ENCODE results near the gene CHRNG.

Gene CHRNG

DNA sequence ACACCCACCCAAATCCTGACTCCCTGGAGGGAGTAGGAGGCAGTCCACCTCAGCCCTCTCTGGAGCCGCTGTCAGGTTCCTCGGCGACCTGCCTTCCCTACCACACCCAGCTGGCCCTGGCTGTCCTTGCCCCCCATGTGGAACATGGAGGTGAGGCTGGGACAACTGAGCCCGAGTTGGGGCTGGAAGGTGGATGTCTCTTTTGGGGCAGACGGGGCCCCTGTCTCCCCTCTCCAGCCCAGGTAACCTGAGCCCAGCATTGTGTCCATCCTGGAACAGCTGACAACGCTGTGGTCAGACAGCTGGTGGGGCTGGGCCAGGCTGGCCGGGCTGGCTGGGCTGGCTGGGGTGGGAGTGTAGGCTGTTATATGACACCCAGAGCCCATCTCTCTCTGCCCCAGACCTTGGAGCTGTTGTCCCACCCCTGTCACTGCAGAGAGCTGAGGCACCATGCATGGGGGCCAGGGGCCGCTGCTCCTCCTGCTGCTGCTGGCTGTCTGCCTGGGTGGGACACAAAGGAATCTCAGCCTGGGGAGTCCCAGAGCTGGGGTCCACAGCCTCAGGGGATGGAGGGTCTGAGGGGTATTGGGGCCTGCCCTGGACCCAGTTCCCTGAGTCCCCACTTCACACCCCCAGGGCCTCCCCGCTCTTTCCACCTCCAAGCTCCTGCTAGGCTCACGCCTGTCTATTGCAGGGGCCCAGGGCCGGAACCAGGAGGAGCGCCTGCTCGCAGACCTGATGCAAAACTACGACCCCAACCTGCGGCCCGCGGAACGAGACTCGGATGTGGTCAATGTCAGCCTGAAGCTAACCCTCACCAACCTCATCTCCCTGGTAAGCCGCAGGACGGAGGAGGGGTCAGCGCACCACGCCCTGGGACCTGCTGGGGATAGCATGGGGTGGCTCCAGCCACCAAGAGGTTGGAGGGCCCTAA, at the start of gene CHRNG:
CHRNG (plus strand) TSS at position 395 of the 934 bp plus-strand sequence; CDS start at position 451, 56 bp downstream.
- no peak for DNase-seq (ENCODE audit: low read depth in 2 of 2)

GRCh38 chr2:232490221-232491138, 49.0 kb upstream of the CHRNG start:
- no peak for DNase-seq (ENCODE audit: low read depth in 2 of 2)

GRCh38 chr2:232491139-232491780, 48.2 kb upstream of the CHRNG start:
- no peak for DNase-seq (ENCODE audit: low read depth in 2 of 2)

- no peak for DNase-seq (ENCODE audit: low read depth in 2 of 2)
These were observed 47.1 kb upstream of the CHRNG start for GRCh38 chr2:232492236-232492848.

DNA sequence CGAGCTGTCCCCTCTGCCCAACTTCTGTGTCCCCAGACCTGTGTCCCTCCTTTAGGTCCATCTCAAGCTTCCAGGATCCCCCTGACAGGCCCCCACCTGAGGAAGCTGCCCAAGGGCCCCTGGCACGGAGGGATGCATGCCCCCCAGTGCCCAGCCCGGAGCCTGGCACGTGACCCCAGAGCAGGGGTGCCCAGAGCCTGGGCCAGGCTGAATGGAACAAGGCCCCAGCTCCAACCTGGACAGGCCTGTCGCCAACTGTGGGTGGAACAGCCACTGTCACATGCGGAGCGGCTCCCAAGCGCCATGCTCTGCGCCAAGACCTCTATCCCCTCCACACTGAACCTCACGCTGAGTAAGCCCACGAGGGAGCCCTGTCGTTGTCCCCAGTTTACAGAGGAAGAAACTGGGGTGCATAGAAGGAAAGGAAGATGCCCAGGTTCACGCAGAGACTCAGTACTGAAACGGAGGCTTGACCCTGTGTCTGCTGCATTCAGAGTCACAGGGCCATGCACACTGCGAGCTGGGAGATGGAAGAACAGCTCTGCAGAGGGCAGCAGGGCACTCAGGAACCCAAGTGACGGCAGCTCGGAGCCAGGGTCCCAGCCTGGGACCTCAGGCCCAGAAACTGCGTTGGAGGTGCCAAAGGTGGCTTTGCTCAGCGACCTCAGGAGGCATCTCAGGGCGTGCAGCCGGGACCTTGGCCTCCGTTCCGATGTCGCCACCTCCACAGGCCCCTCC, 46.4 kb upstream of the CHRNG start:
- DNase-seq (ENCODE audit: low read depth in 2 of 2), result no peak

DNA sequence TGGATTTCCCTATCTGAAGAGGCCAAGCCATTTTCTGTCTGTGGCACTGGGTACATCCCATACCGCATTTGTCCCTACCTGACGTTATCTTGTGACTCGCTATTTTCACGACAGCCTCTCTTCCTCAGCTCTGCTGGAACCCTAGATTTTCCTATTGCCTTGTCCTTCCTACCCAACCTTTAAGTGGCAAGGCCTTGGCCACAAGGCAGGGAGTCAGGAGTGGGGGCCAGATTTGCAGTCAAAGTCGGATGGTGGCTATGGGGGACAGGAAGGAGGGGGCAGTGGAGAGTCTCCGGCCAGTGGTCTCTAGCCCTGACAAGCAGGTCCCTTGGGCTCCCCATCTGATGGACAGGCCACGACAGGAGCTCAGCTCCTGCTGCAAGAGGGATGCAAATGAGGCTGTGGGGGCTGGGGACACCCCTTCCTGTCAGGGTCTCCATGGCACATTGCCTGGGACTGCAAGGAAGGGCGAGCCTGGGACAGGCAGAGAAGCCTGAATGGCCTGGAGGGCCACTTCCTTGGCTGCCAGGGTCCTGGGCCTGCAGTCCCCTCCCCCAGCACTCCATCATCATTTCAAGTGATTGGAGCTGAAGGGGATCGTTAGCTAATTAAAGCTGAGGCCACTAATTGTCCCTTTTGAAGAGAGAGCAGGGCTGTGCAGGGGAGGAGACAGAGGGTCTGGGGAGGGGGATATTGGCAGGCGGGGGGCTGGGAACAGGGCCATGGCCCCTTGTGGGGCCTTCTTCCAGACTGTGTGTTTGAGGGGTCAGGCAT, 45.6 kb upstream of the CHRNG start:
- DNase-seq (ENCODE audit: low read depth in 2 of 2), result no peak

- DNase-seq (ENCODE audit: low read depth in 2 of 2), result no peak
These were observed 45.0 kb upstream of the CHRNG start for GRCh38 chr2:232494542-232494941.

GRCh38 chr2:232495292-232495691, 44.2 kb upstream of the CHRNG start:
- no peak for DNase-seq (ENCODE audit: low read depth in 2 of 2)

- no peak for DNase-seq (ENCODE audit: low read depth in 2 of 2)
These were observed 42.8 kb upstream of the CHRNG start for GRCh38 chr2:232496501-232497270.

- no peak for DNase-seq (ENCODE audit: low read depth in 2 of 2)
These were observed 42.1 kb upstream of the CHRNG start for GRCh38 chr2:232497348-232497747.

DNA sequence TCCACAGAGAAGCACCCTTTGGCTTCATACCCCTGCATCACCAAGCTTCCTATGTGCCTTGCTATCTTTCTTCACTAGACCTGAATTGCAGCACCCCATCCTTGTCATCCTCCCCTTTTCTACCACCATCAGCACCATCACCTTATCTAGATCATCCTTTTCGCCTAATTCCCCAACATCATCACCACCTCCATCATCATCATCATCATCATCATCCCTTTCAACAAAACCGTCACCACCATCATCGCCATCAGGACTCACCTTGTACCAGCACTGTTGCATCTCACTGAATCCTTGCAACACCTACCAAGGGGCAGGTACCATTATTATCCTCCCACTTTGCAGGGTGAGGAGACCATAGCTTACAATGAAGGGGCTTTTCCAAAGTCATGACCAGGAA, 41.0 kb upstream of the CHRNG start:
- DNase-seq (ENCODE audit: low read depth in 2 of 2), result no peak

DNA sequence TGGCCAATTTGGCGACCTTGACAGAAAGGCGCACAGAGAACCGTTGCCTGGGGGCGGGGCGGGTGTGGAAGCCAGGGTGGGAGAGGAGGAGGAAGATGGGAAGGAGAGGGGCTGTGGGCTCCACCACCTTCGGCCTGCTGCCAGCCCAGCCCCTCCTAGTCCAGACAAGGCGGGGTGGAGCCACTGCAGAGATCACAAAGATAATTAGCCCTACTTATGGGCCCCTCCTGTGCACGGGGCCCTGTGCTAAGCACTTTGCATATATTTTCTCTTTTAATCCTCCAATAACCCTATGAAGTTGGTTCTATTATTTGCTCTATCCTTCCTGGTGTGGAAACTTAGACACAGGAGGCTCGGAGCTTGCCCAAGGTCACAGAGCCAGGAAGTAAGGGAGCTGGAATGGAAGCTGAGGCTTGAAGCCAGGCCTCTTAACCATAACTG, 38.1 kb upstream of the CHRNG start:
- DNase-seq (ENCODE audit: low read depth in 2 of 2), result no peak

- no peak for DNase-seq (ENCODE audit: low read depth in 2 of 2)
These were observed 37.6 kb upstream of the CHRNG start for GRCh38 chr2:232501794-232502390.

GRCh38 chr2:232502511-232502910, 37.0 kb upstream of the CHRNG start:
- no peak for DNase-seq (ENCODE audit: low read depth in 2 of 2)

GRCh38 chr2:232502911-232503808, 36.3 kb upstream of the CHRNG start:
- no peak for DNase-seq (ENCODE audit: low read depth in 2 of 2)

DNA sequence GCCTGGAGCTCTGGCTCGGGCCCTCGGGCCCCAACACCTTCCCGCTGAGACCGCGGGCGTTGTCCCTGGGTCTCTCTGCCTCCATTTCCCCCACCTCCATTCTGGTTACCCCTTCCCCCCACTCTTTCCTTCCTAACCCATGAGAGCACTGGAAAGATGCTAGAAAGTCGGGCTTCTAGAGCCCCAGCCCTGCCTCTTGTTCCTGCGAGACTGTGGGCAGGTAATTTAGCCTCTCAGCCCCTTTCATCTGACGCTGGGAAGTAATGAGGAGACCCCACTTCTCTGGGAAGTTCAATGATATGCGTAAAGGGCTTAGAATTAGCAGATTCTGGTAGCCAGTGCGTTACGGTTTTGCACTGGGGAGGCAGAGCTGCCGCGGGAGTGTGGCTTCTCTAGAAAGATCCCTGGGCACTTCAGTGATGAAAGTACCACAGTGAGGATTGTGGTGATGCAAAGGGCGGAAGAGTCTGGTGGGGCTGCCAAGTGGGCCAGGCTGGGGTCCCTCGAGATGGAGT, 35.6 kb upstream of the CHRNG start:
- DNase-seq (ENCODE audit: low read depth in 2 of 2), result no peak

DNA sequence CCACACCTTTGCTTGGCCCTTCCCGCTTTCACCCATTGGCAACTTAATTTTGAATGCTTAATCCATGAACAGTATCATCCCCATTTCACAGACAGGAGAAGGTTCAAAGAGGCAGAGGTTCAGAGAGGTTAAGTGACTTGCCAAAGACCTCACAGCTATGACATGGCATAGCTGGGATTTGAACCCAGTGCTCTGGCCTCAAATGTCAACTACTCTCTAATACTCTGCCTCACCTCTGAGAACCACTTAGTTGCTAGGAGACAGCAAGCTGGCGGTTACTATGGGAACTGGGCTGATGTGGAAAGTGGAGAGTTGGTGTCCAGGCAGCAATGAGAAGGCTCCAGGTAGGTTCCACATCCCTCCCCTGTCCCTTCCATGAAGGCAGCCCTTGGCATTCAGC, 35.1 kb upstream of the CHRNG start:
- no peak for DNase-seq (ENCODE audit: low read depth in 2 of 2)

DNA sequence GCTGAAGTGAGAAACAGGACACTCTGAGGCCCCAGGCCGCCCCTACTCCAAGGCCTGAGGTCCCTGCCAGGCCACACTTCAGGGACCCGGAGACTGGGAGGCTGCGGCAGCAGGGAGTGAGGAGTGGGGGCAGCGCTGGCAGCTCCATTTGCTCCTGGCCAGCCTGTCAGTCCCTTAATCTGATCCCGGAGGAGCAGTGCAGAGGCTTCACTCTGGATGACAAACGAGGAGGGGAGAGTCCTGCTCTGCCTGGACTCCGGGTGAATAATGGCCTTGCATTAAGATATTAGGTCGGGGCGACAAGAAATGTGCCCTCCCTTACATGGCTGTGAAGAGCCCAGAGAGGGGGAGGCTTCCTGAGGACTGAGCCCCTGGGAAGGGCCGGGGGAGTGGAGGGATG, 33.6 kb upstream of the CHRNG start:
- DNase-seq (ENCODE audit: low read depth in 2 of 2), result no peak
